Muscle of arm (tissue), 12 donors: ENCODE measurements around the gene SOX10. TPM values are rescaled to one million over a fixed set of nuclear protein-coding genes. Genes with fewer than 3 reads are reported as not detected.

ENCODE experiments used
- DNase-seq: peaks from one replicate; pipeline ENCODE4 v3.0.0-alpha.2; 2013
- polyA plus RNA-seq, 12 donors: library from polyadenylated mRNA; unstranded; fragments of 120-200 nt; gene quantifications; one replicate each; pipeline ENCODE4 v1.2.1, GENCODE V29; 2013; ENCODE audit not compliant: insufficient read length in 12 of 12

SOX10 gene
- polyA plus RNA-seq, 12 donors: 3.4 to 24.9 (median 6.7) TPM; not detected in 1

DNA sequence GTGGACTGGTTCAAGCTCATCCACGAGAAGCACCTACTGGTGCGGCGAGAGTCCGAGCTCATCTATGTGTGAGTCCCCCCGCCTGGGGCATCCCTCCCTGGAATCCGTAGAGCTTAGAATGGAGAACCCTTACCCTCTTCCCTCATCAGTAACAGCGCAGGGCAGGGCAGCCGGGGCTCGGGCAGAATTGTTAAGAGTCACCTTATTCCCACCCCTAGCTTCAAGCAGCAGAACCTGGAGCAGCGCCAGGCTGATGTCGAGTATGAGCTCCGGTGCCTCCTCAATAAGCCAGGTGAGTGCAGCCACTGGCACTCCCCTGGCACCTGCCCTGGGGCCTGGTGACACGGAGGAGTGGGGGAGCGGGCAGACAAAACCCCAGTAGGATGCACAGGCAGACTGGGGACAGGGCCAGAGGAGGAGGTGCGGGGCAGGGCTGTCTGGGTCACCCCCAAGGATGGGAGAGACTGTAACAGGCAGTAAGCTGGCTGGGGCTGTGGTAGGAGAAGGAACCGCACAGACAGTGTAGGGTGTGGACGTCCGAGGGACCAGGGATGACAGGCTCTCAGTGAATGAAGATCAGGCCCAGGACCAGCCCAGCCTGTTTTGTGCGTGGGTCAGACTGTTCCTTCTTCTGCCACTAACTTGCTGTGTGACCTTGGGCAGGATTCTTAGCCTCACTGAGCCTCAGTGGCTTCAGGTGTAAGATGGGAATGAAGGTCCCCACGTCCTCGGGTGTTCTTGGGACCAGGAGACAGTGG lies 51.4 kb downstream of the SOX10 start:
- DNase-seq: no peak

DNA sequence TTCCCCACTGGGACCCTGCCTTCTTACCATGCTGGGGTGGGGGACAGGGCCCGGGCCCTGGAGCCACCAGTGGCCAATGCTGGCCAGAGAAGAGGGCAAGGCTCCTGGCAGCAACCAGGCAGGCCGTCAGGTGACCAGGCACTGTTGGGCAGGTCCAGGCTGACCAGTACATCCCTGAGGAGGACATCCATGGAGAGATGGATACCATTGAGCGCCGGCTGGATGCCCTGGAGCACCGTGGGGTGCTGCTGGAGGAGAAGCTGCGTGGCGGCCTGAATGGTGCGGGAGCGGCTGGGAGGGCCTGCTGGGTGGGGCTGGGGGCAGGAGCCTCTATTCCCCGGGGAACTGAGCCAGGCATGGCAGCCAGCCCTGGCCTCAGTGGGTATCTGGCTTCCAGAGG lies 52.0 kb downstream of the SOX10 start:
- DNase-seq: no peak

DNA sequence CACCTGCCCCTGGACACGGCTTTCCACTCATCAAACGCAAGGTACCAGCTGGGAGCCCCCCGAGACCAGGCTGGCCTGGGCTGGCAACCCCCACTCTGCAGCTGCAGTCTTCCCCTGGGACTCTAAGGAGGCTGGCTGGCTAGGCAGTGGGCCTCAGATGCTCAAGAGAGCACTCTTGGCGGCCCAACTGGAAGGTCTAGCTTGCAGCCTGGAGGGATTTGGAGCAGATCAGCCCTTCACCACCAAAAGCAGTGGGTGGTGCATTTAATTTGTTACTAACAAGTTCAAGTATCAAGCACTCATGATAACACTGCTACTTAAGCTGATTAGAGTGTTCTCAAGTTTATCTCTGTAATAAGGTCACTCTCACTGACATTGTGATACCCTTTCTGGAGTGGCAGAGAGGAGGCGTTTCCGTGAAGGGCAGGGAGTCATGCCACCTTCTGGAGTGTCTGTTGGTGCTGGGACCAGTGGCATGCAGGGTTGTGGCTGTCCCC lies 52.4 kb downstream of the SOX10 start:
- DNase-seq: no peak

DNA sequence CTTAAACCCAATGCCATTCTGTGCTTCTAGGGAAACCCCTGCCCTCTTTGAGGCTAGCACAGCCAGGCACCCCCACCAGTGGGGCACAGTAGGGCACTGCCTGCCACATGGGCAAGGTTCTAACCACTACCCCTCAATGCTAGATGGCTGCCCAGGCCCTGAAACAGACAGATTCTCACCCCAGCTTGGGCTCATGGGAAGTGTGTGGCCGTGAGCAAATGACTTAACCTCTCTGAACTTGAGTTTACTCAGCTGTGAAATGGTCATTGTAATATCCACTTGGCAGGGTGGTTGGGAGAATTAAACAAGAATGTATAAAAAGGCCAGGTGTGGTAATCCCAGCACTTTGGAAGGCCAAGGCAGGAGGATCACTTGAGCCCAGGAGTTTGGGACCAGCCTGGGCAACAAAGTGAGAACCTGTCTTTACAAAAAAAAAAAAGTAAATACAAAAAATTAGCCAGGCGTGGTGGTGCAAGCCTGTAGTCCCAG lies 53.4 kb downstream of the SOX10 start:
- no peak for DNase-seq

DNA sequence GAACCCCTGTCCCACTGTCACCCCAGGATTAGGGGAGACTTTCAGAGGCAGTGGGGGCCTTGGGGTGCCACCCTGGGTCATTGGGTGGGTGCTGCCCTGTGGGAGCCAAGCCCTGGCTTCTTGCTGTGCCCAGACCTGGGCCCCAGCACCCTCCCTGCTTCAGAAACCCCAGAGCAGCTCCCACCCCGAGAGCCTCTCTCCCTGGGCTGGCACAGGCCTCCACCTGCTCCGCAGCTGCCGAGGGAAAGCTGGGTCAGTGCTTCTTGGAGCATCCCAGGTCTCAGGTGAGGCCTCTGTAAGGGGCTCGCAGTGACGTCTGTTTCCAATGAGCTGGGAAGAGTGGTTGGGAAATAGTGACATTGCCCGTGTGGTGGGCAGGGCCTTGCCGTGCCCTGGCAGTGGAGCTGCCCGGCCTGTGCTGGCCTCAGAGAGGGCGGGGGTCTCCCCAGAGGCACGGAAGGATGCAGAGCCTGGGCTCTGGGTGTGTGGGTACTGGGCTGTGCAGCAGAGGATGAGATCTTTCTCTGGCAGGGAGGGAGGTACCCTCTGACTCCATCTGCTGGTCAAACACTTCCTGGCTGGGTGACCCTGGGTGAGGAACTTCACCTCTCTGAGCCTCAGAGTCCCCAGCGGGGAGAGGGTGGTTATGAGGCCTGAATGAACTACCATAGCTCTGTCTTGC lies 53.9 kb downstream of the SOX10 start:
- DNase-seq: no peak

DNA sequence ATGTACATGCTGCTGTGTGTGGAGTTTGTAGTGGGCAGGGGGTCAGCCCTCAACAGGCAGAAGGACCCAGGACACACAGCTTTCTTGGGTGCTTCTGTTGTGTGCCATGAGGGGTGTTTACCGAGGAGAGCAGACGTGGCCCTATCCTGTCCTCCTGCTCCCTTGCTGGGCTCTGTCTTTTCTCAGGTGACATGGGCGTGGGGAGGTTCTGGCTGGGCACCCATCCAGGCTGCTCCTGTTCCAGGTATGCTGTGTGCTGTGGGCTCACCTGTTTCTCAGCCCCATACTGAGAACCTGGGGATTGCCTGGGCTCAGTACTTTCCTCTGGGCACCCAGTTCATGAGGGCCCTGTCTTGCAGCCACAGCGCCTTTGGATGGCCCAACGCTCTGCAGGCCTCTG lies 55.0 kb downstream of the SOX10 start:
- no peak for DNase-seq

DNA sequence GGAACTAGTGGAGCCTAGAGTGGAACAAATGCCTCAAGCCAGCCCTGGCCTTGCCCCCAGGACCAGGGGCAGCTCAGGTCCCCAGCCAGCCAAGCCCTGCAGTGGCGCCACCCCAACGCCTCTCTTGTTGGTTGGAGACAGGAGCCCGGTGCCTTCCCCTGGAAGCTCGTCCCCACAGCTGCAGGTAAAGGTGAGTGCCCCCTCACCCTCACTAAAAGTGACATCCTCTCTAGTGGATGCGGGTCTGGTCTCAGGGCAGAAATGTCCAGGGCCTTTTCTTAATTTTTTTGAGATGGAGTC lies 56.8 kb downstream of the SOX10 start:
- DNase-seq: no peak

DNA sequence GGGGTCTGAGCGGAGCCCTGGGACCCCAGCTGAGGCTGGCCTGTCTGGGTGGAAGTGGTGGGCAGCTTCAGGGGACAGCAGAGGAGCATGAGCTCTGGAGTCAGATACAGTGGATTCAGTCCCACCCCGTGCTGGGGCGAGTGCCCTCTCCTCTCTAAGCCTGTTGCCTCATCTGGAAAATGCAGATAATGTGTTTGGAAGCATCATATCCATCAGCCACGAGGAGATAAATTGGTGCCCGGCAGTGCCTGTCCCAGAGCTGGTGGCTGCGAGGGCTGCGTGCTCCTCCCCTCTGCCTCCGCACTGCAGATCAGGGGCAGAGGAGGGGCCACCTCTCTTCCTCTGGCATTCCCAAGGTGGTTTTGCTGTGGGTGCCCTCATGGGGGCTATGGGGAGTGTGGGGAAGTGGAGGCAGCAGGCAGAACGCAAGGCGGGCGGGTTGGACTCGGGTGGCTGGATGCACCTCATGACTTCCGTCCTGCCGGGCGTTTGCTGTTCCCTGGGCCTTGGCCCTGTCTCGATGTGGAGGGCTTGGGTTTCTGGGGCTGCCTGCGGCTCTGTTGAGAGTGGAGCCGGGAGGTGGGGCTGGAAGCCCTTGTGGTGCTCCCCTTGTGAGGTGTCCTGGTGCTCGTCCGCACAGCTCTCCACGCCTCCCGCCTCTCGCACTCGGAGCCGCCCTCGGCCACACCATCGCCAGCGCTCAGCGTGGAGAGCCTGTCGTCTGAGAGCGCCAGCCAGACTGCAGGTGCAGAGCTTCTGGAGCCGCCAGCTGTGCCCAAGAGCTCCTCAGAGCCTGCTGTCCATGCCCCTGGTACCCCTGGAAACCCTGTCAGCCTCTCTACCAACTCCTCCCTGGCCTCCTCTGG lies 57.4 kb downstream of the SOX10 start:
- no peak for DNase-seq

DNA sequence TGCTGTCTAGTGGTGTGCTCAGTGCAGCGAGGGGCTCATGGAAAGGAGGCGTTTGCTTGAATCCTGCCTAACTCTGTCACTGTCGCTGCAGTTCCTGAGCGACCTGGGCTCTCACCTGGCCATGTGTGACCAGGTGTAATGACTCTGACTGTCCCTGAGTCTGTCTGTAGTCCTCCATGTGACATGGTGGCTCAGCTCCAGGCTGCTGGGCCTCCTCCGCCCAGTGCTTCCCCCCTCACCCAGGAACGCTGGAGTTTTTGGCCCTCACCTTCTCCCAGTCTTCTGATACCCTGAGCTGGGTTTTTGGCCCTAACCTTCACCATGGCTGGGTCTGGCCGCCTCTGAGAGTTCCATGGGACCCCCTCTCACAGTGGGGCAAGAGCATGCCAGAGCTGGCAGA lies 58.0 kb downstream of the SOX10 start:
- no peak for DNase-seq

DNA sequence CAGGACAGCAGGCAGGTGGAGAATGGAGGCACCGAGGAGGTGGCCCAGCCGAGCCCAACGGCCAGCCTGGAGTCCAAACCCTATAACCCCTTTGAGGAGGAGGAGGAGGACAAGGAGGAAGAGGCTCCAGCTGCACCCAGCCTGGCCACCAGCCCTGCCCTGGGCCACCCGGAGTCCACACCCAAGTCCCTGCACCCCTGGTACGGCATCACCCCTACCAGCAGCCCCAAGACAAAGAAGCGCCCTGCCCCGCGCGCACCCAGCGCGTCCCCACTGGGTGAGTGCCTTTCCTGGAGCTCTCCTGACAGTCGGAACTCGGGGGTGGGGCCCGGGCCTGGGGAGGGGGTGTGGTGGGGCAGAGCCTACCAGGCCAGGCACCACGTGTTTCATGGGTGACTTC lies 58.6 kb downstream of the SOX10 start:
- no peak for DNase-seq

DNA sequence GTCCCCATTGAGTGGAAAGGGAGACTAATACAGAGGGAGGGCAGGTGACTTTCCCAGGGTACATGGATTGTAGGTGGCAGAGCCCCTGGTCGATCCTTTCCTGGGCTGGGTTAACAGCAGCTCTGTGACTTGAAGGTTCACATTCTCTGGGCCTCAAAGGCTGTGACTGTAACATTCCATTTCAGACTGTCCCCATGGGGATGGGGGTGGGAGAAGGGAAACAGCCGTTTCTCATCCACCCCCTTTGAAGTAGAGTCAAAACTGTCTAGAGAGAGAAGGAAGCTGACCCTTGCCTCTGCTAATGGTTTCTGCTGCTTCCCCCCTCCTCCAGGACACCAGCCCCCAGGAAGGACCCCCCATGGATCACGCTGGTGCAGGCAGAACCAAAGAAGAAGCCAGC lies 59.0 kb downstream of the SOX10 start:
- DNase-seq: no peak

DNA sequence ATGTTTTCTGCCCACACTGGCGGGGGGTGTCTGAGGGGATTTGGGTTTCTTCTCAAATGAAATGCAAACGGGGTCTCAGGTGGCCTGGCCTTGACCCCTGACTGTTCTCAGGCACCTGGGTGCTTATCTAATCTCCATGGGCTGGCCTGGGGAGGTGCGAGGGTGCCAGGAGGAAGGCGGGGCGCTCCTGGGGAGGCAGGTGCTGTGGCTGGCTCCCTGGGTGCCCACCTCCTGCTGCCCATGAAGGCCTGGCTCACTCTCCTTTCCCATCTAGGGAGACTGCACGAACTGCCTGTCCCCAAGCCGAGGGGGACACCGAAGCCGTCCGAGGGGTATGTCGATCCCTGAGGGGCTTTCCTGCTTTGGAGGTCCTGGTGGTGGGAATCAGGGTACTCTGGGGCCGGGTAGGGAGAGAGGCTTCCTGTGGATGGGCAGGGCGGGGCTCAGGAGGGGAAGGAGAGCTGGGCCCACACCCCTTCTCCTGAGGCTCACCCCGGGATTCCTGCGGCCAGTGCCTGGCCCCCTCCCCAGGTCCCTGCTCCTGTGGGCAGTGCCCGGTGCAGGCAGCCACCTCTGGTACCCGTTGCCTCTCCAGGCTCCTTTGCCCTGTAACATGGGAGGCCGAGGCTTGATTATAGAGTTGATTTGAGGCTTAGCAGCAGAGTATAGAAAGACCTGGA lies 59.8 kb downstream of the SOX10 start:
- no peak for DNase-seq

DNA sequence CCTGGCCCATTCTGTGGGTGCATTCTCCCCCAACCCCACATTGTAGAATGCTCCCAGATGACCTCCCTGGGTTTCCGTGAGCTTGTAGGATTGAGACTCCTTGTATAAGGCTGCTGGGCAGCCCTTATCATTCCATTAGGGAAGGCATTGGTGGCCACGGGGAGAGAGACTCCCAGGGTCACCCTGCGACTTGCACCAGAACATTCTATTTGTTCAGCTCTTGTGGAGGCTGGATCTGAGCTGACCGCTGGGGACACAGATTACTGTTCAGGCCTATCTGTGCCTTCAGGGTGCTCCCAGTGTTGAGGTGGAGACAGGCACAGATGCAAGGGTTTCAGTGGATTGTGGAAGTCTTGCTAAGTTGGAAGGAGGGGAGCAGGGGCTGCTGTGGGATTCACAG lies 60.4 kb downstream of the SOX10 start:
- no peak for DNase-seq

Other genes starting within 250 kb of the SOX10 start
- gene GCAT, start 176.6 kb downstream of the SOX10 start, polyA plus RNA-seq: 1 to 10 TPM in 10 of 12 donors, not detected in 2; 3.6 to 6.3 (median 5.2) TPM
- gene GALR3, start 161.2 kb downstream of the SOX10 start, polyA plus RNA-seq: not detected
- 10 to 100 TPM in 7 of 12 donors, 1 to 10 TPM in 4, not detected in 1; 7.7 to 16.4 (median 10.7) TPM for gene ANKRD54, start 140.2 kb downstream of the SOX10 start, polyA plus RNA-seq
- 1,000 to 10,000 TPM in 9 of 12 donors, 100 to 1,000 TPM in 2, not detected in 1; 578 to 1,449 (median 1,314) TPM for gene EIF3L, start 135.1 kb downstream of the SOX10 start, polyA plus RNA-seq
- gene MICALL1, start 78.3 kb downstream of the SOX10 start, polyA plus RNA-seq: 10 to 100 TPM in 11 of 12 donors, not detected in 1; 39.0 to 60.7 (median 43.8) TPM
- gene C22orf23, start 31.0 kb downstream of the SOX10 start, polyA plus RNA-seq: 10 to 100 TPM in 1 of 12 donors, 1 to 10 TPM in 9, not detected in 2; 6.0 to 10.7 (median 9.1) TPM
- 10 to 100 TPM in 11 of 12 donors, not detected in 1; 29.5 to 53.0 (median 41.3) TPM for gene POLR2F, start 30.9 kb downstream of the SOX10 start, polyA plus RNA-seq
- gene PICK1, start 72.8 kb upstream of the SOX10 start, polyA plus RNA-seq: 10 to 100 TPM in 3 of 12 donors, 1 to 10 TPM in 8, not detected in 1; 6.1 to 21.5 (median 9.2) TPM
- gene SLC16A8, start 99.6 kb upstream of the SOX10 start, polyA plus RNA-seq: 1 to 10 TPM in 10 of 12 donors, not detected in 2; 1.0 to 2.6 (median 1.8) TPM
- gene BAIAP2L2, start 126.1 kb upstream of the SOX10 start, polyA plus RNA-seq: 10 to 100 TPM in 1 of 12 donors, 1 to 10 TPM in 5, under 1 TPM in 5, not detected in 1; 0.52 to 17.0 (median 1.1) TPM
- gene PLA2G6, start 197.3 kb upstream of the SOX10 start, polyA plus RNA-seq: 10 to 100 TPM in 7 of 12 donors, 1 to 10 TPM in 4, not detected in 1; 7.1 to 33.6 (median 10.6) TPM
- gene MAFF, start 217.4 kb upstream of the SOX10 start, polyA plus RNA-seq: 1 to 10 TPM in 10 of 12 donors, not detected in 2; 2.2 to 9.0 (median 3.2) TPM